HEK293 (cell line): ENCODE results near the gene ITGA5.
A peak's percentile ranks its signal among the peaks of the same experiment; 100 is the strongest.

Source experiments
- ATF2 ChIP-seq: fragments of 450-650 bp; formaldehyde crosslinking; IDR thresholded peaks from 2 replicates; pipeline ENCODE4 v1.5.1; 2016; ENCODE audit warnings: missing biosample characterization, missing genetic modification characterization, low read depth
- FEZF1 ChIP-seq: fragments of 450-650 bp; formaldehyde crosslinking; IDR thresholded peaks from 2 replicates; pipeline ENCODE4 v1.5.1; 2016; ENCODE audit warnings: missing biosample characterization, missing genetic modification characterization
- PATZ1 ChIP-seq: fragments of 450-650 bp; formaldehyde crosslinking; IDR thresholded peaks from 2 replicates; pipeline ENCODE4 v1.5.1; 2016; ENCODE audit warnings: missing biosample characterization, missing genetic modification characterization
- PRDM10 ChIP-seq: fragments of 450-650 bp; formaldehyde crosslinking; IDR thresholded peaks from 2 replicates; pipeline ENCODE4 v1.5.1; 2016; ENCODE audit warnings: missing biosample characterization, missing genetic modification characterization
- SCRT1 ChIP-seq: fragments of 450-650 bp; formaldehyde crosslinking; IDR thresholded peaks from 2 replicates; pipeline ENCODE4 v1.5.1; 2016; ENCODE audit warnings: missing biosample characterization, missing genetic modification characterization, borderline replicate concordance
- SETDB1 ChIP-seq: IDR thresholded peaks from one replicate; pipeline ENCODE4 v1.6.1; 2017; ENCODE audit warnings: mild to moderate bottlenecking, low read length, moderate library complexity, mixed read lengths; ENCODE audit not compliant: insufficient read length
- TRIM28 ChIP-seq: IDR thresholded peaks from 2 replicates; pipeline ENCODE4 v1.6.1; 2011; ENCODE audit warnings: low read length, control low read depth, borderline replicate concordance
- WT1 ChIP-seq: fragments of 450-650 bp; formaldehyde crosslinking; IDR thresholded peaks from 2 replicates; pipeline ENCODE4 v1.5.1; 2016; ENCODE audit warnings: missing biosample characterization, missing genetic modification characterization
- ZFP3 ChIP-seq: fragments of 450-650 bp; formaldehyde crosslinking; IDR thresholded peaks from 2 replicates; pipeline ENCODE4 v1.5.1; 2016; ENCODE audit warnings: low read depth, missing biosample characterization, missing genetic modification characterization
- ZNF112 ChIP-seq: fragments of 450-650 bp; formaldehyde crosslinking; IDR thresholded peaks from 2 replicates; pipeline ENCODE4 v1.5.0; 2017; ENCODE audit warnings: missing biosample characterization, missing genetic modification characterization
- ZNF121 ChIP-seq: fragments of 450-650 bp; formaldehyde crosslinking; IDR thresholded peaks from 2 replicates; pipeline ENCODE4 v1.5.1; 2016; ENCODE audit warnings: missing biosample characterization, missing genetic modification characterization
- ZNF184 ChIP-seq: fragments of 450-650 bp; IDR thresholded peaks from 2 replicates; pipeline ENCODE4 v1.5.1; 2018; ENCODE audit warnings: missing biosample characterization, mild to moderate bottlenecking, missing genetic modification characterization
- ZNF221 ChIP-seq: fragments of 450-650 bp; formaldehyde crosslinking; IDR thresholded peaks from 2 replicates; pipeline ENCODE4 v1.5.1; 2017; ENCODE audit warnings: missing biosample characterization, missing genetic modification characterization, borderline replicate concordance
- ZNF391 ChIP-seq: fragments of 450-650 bp; formaldehyde crosslinking; IDR thresholded peaks from 2 replicates; pipeline ENCODE4 v1.5.1; 2016; ENCODE audit warnings: low read depth, missing biosample characterization, missing genetic modification characterization, borderline replicate concordance
- ZNF404 ChIP-seq: fragments of 450-650 bp; formaldehyde crosslinking; IDR thresholded peaks from 2 replicates; pipeline ENCODE4 v1.5.1; 2017; ENCODE audit warnings: missing biosample characterization, missing genetic modification characterization
- ZNF433 ChIP-seq: fragments of 450-650 bp; formaldehyde crosslinking; IDR thresholded peaks from 2 replicates; pipeline ENCODE4 v1.5.1; 2016; ENCODE audit warnings: missing biosample characterization, missing genetic modification characterization, low read depth
- ZNF510 ChIP-seq: fragments of 450-650 bp; formaldehyde crosslinking; IDR thresholded peaks from 2 replicates; pipeline ENCODE4 v1.5.1; 2018; ENCODE audit warnings: mild to moderate bottlenecking, missing genetic modification characterization, missing biosample characterization; ENCODE audit not compliant: insufficient replicate concordance
- ZNF518A ChIP-seq: fragments of 450-650 bp; formaldehyde crosslinking; conservative IDR thresholded peaks from 2 replicates; pipeline ENCODE4 v1.5.1; 2016; ENCODE audit warnings: low read depth, missing biosample characterization, missing genetic modification characterization
- ZNF529 ChIP-seq: fragments of 450-650 bp; formaldehyde crosslinking; IDR thresholded peaks from 2 replicates; pipeline ENCODE4 v1.5.1; 2017; ENCODE audit warnings: missing genetic modification characterization, missing biosample characterization; ENCODE audit not compliant: insufficient replicate concordance
- ZNF530 ChIP-seq: fragments of 450-650 bp; formaldehyde crosslinking; IDR thresholded peaks from 2 replicates; pipeline ENCODE4 v1.5.1; 2016; ENCODE audit warnings: low read depth, missing biosample characterization, missing genetic modification characterization
- ZNF549 ChIP-seq: fragments of 450-650 bp; IDR thresholded peaks from 2 replicates; pipeline ENCODE4 v1.5.1; 2018; ENCODE audit warnings: missing biosample characterization, missing genetic modification characterization, mild to moderate bottlenecking, inconsistent platforms, moderate library complexity
- ZNF571 ChIP-seq: fragments of 450-650 bp; formaldehyde crosslinking; IDR thresholded peaks from 2 replicates; pipeline ENCODE4 v1.5.0; 2017; ENCODE audit warnings: missing biosample characterization, missing genetic modification characterization
- ZNF585B ChIP-seq: fragments of 450-650 bp; formaldehyde crosslinking; IDR thresholded peaks from 2 replicates; pipeline ENCODE4 v1.5.1; 2016; ENCODE audit warnings: missing biosample characterization, missing genetic modification characterization
- ZNF629 ChIP-seq: fragments of 450-650 bp; formaldehyde crosslinking; IDR thresholded peaks from 2 replicates; pipeline ENCODE4 v1.5.1; 2017; ENCODE audit warnings: missing biosample characterization, missing genetic modification characterization
- ZNF747 ChIP-seq: fragments of 450-650 bp; formaldehyde crosslinking; IDR thresholded peaks from 2 replicates; pipeline ENCODE4 v1.5.1; 2016; ENCODE audit warnings: missing biosample characterization, missing genetic modification characterization
- ZNF785 ChIP-seq: fragments of 450-650 bp; formaldehyde crosslinking; IDR thresholded peaks from 2 replicates; pipeline ENCODE4 v1.5.1; 2016; ENCODE audit warnings: missing biosample characterization, missing genetic modification characterization
- ZSCAN16 ChIP-seq: fragments of 450-650 bp; formaldehyde crosslinking; IDR thresholded peaks from 2 replicates; pipeline ENCODE4 v1.5.1; 2016; ENCODE audit warnings: missing biosample characterization, missing genetic modification characterization
- ZXDB ChIP-seq: fragments of 450-650 bp; formaldehyde crosslinking; IDR thresholded peaks from 2 replicates; pipeline ENCODE4 v1.5.1; 2016; ENCODE audit warnings: missing biosample characterization, missing genetic modification characterization

ITGA5 gene

GRCh38 chr12:54352891-54353874, 65.9 kb downstream of the ITGA5 start (continued):
- TF ChIP-seq ATF2 (tag by site-specific recombination) (no peak), ZNF629 (tag by site-specific recombination) (0 out of 2 replicates have a peak, but pooled peaks have one; percentile 34), TRIM28 (no peak), FEZF1 (tag by site-specific recombination) (no peak), ZSCAN16 (tag by site-specific recombination) (no peak), ZNF747 (tag by site-specific recombination) (no peak), ZNF518A (no peak), ZNF404 (tag by site-specific recombination) (no peak), ZXDB (tag by site-specific recombination) (no peak), ZNF585B (tag by site-specific recombination) (no peak), ZNF785 (tag by site-specific recombination) (no peak), PRDM10 (peak; percentile 93), ZNF530 (tag by site-specific recombination) (no peak), ZFP3 (no peak), ZNF549 (no peak), ZNF121 (tag by site-specific recombination) (no peak), ZNF529 (tag by site-specific recombination) (no peak), SETDB1 (no peak), ZNF184 (tag by site-specific recombination) (no peak), ZNF433 (tag by site-specific recombination) (no peak), SCRT1 (tag by site-specific recombination) (peak; percentile 43; the same call in 1 of the 2 replicates), ZNF221 (tag by site-specific recombination) (no peak), WT1 (0 out of 2 replicates have a peak, but pooled peaks have one; percentile 10), ZNF112 (tag by site-specific recombination) (no peak), PATZ1 (tag by site-specific recombination) (peak; percentile 86), ZNF571 (no peak), ZNF391 (tag by site-specific recombination) (no peak), ZNF510 (tag by site-specific recombination) (no peak)
